ENCODE data around the gene SUMO1. TPM values are rescaled to one million over a fixed set of nuclear protein-coding genes. Genes with fewer than 3 reads are reported as not detected.

SUMO1 gene
- total and polyA plus RNA-seq, 10 donors: 58.0 to 121 (median 68.9) TPM

DNA sequence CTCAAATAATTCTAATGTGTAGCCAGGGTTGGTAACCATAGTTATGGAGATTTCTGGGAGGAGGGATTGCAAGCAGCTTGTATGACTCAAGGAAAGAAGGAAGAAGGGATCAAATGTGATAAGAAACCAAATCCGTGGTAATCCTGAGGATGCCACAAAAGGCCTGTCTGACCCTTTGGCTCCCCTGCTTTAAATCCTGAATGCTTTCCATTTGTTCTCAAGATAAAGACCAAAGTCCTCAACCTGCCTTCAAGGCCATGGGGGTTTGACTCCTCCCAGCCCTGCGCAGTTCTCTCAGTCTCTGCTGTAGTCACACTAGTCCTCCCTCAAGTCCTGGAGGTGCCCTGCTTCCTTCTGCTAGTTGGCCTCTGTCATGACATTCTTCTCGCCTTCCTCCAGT is 74.0 kb downstream of the SUMO1 start:
- no peaks in the 10 kb centered on the region for H3K4me1 ChIP-seq
- H3K27ac ChIP-seq: no peak overlapping the region
- 74 to 86% (median 79%) methylated on average over 3 of the region's 3 CpGs for WGBS, 5 donors
- peaks cover 0 to 2% (median 0%) of the 10 kb centered on the region in 7 donors for H3K27me3 ChIP-seq (replicated peaks in 1 of 7)
- intact Hi-C loops (cut with DNase I; ENCODE audit: low total_unique reads): no loop called here
- H3K36me3 ChIP-seq: no peaks in the 10 kb centered on the region
- no peaks in the 10 kb centered on the region for H3K9me3 ChIP-seq
- no peak for TF ChIP-seq POLR2A (IDR thresholded peaks at IDR 0.05)
- TF ChIP-seq POLR2AphosphoS5 (IDR thresholded peaks at IDR 0.05): no peak
- TF ChIP-seq, protein P1, sequence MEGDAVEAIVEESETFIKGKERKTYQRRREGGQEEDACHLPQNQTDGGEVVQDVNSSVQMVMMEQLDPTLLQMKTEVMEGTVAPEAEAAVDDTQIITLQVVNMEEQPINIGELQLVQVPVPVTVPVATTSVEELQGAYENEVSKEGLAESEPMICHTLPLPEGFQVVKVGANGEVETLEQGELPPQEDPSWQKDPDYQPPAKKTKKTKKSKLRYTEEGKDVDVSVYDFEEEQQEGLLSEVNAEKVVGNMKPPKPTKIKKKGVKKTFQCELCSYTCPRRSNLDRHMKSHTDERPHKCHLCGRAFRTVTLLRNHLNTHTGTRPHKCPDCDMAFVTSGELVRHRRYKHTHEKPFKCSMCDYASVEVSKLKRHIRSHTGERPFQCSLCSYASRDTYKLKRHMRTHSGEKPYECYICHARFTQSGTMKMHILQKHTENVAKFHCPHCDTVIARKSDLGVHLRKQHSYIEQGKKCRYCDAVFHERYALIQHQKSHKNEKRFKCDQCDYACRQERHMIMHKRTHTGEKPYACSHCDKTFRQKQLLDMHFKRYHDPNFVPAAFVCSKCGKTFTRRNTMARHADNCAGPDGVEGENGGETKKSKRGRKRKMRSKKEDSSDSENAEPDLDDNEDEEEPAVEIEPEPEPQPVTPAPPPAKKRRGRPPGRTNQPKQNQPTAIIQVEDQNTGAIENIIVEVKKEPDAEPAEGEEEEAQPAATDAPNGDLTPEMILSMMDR (IDR thresholded peaks at IDR 0.05 in 8 of 11, conservative IDR thresholded peaks at IDR 0.05 in 3 of 11): no peak
- no peak for DNase-seq
- no peak overlapping the region for H3K4me3 ChIP-seq

DNA sequence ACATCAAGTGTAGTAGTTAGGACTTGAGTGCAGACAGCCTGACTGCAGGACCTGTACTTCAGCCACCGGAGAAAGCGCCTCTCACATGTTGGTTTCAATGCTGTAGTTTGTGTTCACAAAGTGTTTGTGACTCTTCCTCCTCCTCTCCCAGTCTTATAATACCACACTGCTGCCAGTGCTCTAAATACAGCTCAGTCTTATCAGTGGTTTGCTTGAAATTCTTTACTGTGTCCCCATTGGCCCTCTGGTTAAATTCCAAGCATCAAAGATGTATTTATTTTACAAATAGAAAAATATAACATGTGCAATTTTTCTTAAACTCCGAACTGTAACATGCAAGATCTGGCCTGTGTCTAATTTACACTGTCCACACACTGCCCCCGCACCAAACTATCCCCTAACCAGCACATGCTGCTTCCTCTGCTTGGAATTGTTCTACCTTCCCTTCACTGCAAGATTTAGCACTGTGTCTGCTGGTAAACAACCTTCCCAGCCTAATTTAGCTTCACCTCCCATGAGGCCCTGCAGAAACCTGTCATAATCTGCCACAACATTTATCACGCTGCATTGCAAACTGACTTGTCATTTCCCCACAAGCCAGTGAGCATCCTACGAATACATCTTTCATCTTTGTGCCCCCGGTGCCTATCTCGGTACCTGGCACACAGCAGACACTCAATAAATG is 77.1 kb downstream of the SUMO1 start:
- 44 to 57% (median 50%) methylated on average over 8 of the region's 8 CpGs for WGBS, 5 donors
- Histone ChIP-seq H3K9me3 (no peaks in the 10 kb centered on the region), H3K27ac (no peak overlapping the region), H3K4me1 (no peaks in the 10 kb centered on the region), H3K36me3 (no peaks in the 10 kb centered on the region), H3K4me3 (no peak overlapping the region), H3K27me3 (replicated peaks in 1 of 7) (no peaks in the 10 kb centered on the region)
- TF ChIP-seq POLR2A (IDR thresholded peaks at IDR 0.05) (no peak), POLR2AphosphoS5 (IDR thresholded peaks at IDR 0.05) (no peak)
- TF ChIP-seq, protein P1 (IDR thresholded peaks at IDR 0.05 in 8 of 11, conservative IDR thresholded peaks at IDR 0.05 in 3 of 11): no peak
- intact Hi-C loops (cut with DNase I; ENCODE audit: low total_unique reads): no loop called here
- no peak for DNase-seq

DNA sequence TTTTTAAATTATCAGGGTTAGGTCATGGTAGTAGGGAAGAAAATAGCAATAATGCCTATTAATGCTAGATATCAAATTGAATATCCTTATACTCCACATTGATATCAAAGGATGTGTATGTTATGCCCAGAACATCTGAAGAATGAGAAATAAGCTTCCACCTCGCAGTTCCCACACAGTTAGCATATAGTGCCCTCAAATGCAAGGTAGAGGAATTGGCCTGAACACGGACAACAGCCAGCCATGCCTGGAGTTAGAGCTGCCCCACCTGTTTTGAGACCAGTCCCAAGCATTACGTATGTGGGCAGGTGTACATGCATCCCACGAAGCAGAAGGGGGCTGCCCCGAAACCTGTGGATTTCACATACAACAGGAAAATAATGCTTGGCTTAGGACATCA is 79.6 kb downstream of the SUMO1 start:
- no peak overlapping the region for H3K27ac ChIP-seq
- H3K9me3 ChIP-seq: no peaks in the 10 kb centered on the region
- no peaks in the 10 kb centered on the region for H3K4me1 ChIP-seq
- H3K4me3 ChIP-seq: no peak overlapping the region
- DNase-seq: no peak
- no peaks in the 10 kb centered on the region for H3K27me3 ChIP-seq (replicated peaks in 1 of 7)
- H3K36me3 ChIP-seq: no peaks in the 10 kb centered on the region
- TF ChIP-seq POLR2AphosphoS5 (IDR thresholded peaks at IDR 0.05) (no peak), POLR2A (IDR thresholded peaks at IDR 0.05) (no peak)
- TF ChIP-seq, protein P1 (IDR thresholded peaks at IDR 0.05 in 8 of 11, conservative IDR thresholded peaks at IDR 0.05 in 3 of 11): no peak
- WGBS, 5 donors: 76 to 90% (median 83%) methylated on average over 5 of the region's 5 CpGs
- intact Hi-C loops (cut with DNase I; ENCODE audit: low total_unique reads): no loop called here

DNA sequence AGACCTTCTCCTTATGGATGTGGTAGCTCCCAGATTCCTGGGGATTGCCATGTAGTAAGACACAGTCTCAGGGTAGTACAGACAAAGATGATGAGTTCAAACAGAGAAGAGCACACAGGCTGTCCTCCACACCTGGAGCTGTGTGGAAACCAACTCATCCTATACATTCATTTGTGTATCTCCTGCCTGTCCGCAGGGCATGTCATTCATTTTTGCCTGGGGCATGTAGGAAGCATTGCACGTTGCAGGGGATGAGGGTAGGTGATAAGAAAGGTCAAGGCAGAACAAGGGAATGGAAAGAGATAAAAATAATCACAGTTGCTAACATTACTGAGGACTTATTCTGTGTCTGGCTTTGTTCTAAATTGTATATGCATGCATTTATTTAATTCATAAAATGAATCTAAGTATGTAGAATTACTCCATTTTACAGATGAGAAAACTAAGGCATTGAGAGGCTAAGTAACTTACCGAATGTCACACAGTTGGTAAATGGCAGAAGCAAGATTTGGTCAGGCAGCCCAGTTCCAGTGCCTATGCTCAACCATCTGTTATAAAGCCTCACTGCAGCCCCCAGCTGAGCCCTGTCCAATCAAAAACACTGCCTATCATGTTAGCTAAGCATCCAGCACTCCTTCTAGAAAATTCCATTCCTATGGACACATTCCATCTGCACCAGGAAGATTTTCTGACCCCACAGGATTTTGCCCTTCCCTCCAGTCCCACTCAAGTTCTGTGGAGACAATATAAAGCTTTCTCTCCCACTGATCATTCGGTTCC is 81.0 kb downstream of the SUMO1 start:
- no peak overlapping the region for H3K4me3 ChIP-seq
- no peak overlapping the region for H3K27ac ChIP-seq
- no peaks in the 10 kb centered on the region for H3K27me3 ChIP-seq (replicated peaks in 1 of 7)
- H3K4me1 ChIP-seq: no peaks in the 10 kb centered on the region
- TF ChIP-seq, protein P1 (IDR thresholded peaks at IDR 0.05 in 8 of 11, conservative IDR thresholded peaks at IDR 0.05 in 3 of 11): no peak
- TF ChIP-seq POLR2AphosphoS5 (IDR thresholded peaks at IDR 0.05): no peak
- H3K9me3 ChIP-seq: no peaks in the 10 kb centered on the region
- H3K36me3 ChIP-seq: no peaks in the 10 kb centered on the region
- DNase-seq: no peak
- 72 to 86% (median 83%) methylated on average over 4 of the region's 4 CpGs for WGBS, 5 donors
- intact Hi-C loops (cut with DNase I; ENCODE audit: low total_unique reads): no loop called here
